MV-4-11 (cell line): Measurements from ENCODE around the gene ZNF580.

Source experiments
- DNase-seq: peaks from one replicate; lab custom pipeline; 2025; lab: John Stamatoyannopoulos, UW

Gene ZNF580

GRCh38 chr19:55679343-55680257 is 38.8 kb downstream of the ZNF580 start:
- no peak for DNase-seq

GRCh38 chr19:55680339-55681130 is 39.7 kb downstream of the ZNF580 start:
- no peak for DNase-seq

- no peak for DNase-seq
Measured at GRCh38 chr19:55681131-55682092, 40.6 kb downstream of the ZNF580 start.

DNA sequence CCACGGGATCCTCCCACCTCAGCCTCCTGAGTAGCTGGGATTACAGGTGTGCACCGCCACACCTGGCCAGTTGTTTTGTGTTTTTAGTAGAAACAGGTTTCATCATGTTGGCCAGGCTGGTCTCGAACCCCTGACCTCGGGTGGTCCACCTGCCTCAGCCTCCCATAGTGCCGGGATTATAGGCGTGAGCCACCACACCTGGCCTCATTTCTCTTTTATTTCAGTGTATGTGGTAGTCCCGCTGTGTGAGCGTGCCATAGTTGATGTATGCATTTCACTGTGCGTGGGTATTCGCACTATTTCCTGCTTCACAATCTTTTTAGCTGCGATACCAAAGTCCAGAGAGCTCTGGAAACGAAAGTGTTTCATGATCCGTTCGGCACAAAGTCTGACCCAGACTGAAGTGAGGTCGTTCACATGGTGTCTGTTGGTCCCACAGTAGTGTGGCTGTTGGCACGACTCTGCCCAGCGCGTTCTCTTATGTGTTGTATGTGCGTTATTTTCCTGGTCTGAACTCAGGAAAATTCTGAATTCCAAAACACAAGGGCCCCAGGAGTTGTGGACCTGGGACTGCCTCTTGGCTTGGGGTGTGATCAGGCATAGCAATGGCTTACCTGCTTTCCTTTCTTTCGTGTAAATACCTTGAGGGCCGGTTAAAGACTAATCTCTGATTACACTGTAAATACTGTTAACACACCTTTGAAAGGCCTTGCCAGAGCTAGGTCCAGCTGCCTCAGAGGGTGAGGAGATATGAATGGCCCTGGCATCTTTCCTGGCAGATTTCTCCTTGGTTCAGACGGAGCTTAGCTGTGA is 42.9 kb downstream of the ZNF580 start:
- no peak for DNase-seq

GRCh38 chr19:55684946-55685681 is 44.3 kb downstream of the ZNF580 start:
- DNase-seq = no peak

DNA sequence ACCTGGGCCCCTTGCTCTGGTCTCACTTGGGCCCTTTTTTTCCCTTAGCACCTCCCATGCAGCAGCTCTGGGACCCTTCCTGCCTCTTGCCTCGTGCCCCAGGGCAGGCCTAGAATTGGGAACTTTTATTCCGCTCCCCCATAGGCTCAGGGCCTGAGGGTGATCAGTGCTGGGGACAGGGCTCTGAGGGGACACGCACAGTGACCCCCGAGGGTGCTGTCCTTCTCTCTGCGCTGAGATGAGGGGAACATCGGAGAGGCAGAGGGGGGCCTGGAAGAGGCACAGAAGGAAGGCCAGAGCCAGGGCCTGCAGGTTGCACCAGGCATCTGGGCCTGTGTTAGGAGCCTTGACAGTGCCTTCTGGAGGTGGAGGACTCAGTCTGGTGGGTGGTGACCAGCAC is 45.0 kb downstream of the ZNF580 start:
- no peak for DNase-seq

GRCh38 chr19:55686311-55687050 is 45.7 kb downstream of the ZNF580 start:
- no peak for DNase-seq

GRCh38 chr19:55687281-55688201 is 46.7 kb downstream of the ZNF580 start:
- DNase-seq = no peak

GRCh38 chr19:55688422-55689218 is 47.8 kb downstream of the ZNF580 start:
- DNase-seq = no peak

GRCh38 chr19:55689411-55690108 is 48.8 kb downstream of the ZNF580 start:
- DNase-seq = no peak

- DNase-seq = no peak
Measured at GRCh38 chr19:55690109-55690768, 49.4 kb downstream of the ZNF580 start.

GRCh38 chr19:55690769-55691545 is 50.2 kb downstream of the ZNF580 start:
- no peak for DNase-seq

DNA sequence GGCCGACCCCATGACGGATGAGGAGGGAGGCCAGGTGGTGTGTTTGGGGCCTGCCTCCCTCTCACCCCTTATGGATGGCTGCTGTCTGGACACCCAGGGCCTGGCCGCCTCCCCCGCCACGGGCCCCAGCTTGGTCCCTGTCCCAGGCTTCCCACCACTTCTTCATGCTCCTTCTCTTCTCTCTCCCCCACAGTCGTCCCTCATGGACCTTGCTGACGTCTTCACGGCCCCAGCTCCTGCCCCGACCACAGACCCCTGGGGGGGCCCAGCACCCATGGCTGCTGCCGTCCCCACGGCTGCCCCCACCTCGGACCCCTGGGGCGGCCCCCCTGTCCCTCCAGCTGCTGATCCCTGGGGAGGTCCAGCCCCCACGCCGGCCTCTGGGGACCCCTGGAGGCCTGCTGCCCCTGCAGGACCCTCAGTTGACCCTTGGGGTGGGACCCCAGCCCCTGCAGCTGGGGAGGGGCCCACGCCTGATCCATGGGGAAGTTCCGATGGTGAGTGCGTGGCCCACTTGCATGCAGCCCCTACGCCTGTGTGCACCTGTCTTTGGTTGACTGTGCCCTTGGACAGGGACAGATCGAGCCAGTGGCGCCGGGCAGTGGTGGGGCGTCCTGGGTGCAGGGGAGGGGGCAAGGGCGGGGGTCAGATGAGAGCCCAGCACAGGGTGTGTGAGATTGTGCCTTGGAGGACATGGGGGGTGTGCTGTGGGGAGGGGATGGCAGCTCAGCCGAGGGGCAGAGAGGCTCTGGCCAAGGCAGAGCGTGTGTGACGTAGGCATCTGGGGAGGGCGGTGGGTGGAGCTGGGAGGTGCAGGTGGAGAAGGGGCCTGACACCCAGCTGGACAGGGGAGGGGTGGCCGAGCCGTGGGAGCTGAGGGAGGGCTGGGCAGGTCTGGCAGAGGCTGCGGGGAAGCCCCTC is 51.0 kb downstream of the ZNF580 start:
- no peak for DNase-seq

DNA sequence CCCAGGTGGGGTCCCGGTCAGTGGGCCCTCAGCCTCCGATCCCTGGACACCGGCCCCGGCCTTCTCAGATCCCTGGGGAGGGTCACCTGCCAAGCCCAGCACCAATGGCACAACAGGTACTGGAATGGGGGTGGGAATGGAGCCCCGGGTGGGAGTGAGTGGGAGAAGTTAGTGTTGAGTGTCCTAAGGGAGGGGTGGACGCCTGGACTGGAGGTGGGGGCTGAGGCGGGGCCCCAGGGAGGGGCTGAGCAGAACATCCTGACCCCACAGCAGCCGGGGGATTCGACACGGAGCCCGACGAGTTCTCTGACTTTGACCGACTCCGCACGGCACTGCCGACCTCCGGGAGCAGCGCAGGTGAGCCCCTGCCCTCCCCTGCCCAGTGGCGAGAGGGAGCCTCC is 51.9 kb downstream of the ZNF580 start:
- DNase-seq = no peak
